HG03045 (cell line): Measurements from ENCODE around the gene PFN1.

ENCODE experiments used
- ATAC-seq: cut with Tn5 transposase; IDR thresholded peaks from one replicate; pipeline ENCODE4 v1.9.1; 2021; ENCODE audit warnings: mild to moderate bottlenecking, moderate library complexity; ENCODE audit not compliant: unreplicated experiment

The PFN1 gene

GRCh38 chr17:4948166-4948930, at the start of gene PFN1:
TSS of gene PFN1 (minus strand) at chr17:4948530. CDS start at chr17:4948394, 136 bp downstream.
- ATAC-seq, result peak; percentile 20

DNA sequence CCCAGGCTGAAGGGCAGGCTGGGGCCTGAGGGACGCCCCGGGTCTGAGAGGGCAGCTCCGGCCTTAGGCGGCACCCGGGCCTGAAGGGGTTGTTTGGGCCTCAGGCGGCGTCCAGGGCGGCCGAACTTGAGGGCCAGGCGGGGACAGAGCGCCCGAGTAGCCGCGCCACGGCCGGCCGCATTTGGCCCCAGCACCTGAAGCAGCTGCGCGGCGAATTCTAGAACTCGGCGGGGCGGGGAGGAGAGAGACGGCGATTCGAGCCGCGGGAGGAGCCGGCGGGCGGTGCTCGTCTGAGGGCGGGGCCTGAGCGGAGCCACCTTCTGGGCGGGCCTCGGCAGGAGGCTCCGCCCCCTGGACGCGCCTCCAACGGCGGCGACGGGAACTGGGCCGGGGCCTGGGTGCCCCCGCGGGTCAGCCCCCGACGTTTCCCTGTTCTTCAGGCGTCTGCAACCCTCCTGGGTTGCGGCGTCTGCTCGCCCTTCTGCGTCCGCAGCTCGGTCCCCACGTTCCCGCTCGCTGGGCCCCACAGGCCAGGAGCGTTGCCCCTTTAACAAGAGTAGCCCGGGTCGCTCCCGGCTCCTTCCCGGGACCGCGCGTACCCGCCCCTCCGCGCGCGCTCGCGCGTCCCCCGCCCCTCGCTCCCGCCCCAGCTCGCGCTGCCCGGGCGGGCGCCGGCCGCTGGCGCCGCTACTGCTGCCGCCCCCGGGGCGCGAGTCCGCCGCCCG, 49.1 kb upstream of the PFN1 start, which contains the start of the genes INCA1 and KIF1C:
Gene INCA1 (minus strand): TSS at position 221 of the 725 bp plus-strand sequence. CDS start 3,085 bp downstream, outside the sequence.
Gene KIF1C (plus strand): TSS at position 649 of the 725 bp plus-strand sequence. CDS start 2,297 bp downstream, outside the sequence.
- peak; percentile 83 for ATAC-seq

DNA sequence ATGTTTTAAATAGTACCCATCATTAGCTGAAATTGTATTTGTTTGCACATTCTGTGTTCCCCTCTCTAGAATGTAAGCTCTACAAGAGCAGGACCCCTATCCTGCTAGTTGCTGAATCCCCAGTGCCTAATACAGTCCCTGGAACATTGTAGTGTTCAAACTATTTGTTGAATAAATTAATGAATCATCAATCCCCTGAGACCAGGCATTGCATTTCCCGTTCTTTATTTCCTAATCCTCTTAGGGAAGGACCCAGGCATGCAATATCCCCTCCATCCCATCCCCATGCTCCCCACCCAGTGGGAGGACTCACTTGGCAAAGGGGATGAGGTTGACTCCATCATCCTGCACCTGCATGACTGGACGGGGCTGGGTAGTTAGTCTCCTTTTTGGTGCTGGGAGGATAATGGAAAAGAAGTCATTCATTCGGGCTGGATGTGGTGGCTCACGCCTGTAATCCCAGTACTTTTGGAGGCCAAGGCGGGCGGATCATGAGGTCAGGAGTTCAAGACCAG, 45.8 kb upstream of the PFN1 start:
- ATAC-seq, result no peak

- ATAC-seq, result no peak
These were observed 39.6 kb upstream of the PFN1 start for GRCh38 chr17:4987767-4988567.

DNA sequence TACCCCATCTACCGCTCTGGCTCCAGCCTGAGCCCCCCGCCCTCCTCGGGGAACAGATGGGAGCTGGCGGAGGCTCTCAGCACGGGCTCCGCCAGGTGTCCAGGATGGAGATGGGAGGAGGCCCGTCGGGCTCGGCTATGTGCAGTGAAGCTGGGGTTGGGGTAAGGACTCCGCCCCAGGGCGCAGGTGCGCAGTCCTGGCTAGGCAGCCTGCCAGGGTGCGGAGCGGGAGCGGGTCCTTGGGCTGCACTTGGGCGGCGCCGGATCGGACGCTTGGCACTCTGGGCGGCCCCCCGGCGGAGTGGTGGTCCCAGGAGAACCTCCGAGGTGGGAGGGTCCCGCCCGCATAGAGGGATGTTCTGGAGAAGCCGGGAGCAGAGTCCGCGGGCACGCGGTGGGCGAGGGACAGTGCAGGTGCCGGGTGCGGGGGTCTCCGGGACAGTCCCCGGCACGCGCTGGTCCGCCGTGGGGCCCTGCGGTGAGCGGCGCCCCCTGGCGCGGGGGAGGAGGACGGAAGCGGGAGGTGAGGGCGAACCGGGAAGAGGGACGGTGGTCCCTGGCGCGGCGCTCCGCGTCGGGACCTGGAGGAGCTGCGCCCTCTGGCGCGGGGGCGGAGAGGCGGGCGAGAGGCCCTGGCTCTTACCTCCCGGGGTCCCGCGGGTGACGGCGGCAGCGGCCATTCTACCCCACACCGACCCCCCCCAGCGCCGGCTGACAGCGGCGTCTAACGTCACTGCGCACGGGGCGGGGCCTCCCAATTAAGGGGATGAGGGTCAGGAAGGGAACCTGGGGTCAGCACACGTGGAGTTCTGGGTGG, 38.8 kb upstream of the PFN1 start, which contains the start of gene CAMTA2:
Gene CAMTA2 (minus strand): TSS at position 725 of the 816 bp plus-strand sequence. CDS start 1,453 bp downstream, outside the sequence.
- peak; percentile 71 for ATAC-seq

DNA sequence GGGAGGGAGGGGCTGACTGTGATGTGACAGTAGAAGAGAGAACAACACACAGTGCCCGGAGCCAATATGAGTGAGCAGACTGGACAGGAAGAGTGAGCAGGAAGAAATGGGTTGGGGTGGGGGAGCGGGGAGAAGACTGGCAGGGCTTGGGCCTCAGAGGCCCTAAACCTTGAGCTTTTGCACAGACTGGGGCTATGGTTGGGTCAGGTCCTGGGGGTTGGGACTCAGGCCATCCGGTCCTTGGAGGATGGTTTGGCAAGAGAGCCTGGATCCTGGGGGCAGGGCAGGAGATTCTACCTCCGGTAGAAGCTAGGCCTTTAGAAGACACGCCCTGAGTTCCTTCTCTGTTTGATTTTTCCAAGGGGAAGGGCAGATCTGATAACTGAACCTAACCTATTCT, 38.1 kb upstream of the PFN1 start:
- no peak for ATAC-seq

- ATAC-seq, result no peak
These were observed 34.0 kb upstream of the PFN1 start for GRCh38 chr17:4982305-4982704.

- no peak for ATAC-seq
These were observed 32.4 kb upstream of the PFN1 start for GRCh38 chr17:4980644-4981216.

GRCh38 chr17:4978726-4979125, 30.4 kb upstream of the PFN1 start:
- ATAC-seq, result no peak

- no peak for ATAC-seq
These were observed 25.9 kb upstream of the PFN1 start for GRCh38 chr17:4974115-4974670.

DNA sequence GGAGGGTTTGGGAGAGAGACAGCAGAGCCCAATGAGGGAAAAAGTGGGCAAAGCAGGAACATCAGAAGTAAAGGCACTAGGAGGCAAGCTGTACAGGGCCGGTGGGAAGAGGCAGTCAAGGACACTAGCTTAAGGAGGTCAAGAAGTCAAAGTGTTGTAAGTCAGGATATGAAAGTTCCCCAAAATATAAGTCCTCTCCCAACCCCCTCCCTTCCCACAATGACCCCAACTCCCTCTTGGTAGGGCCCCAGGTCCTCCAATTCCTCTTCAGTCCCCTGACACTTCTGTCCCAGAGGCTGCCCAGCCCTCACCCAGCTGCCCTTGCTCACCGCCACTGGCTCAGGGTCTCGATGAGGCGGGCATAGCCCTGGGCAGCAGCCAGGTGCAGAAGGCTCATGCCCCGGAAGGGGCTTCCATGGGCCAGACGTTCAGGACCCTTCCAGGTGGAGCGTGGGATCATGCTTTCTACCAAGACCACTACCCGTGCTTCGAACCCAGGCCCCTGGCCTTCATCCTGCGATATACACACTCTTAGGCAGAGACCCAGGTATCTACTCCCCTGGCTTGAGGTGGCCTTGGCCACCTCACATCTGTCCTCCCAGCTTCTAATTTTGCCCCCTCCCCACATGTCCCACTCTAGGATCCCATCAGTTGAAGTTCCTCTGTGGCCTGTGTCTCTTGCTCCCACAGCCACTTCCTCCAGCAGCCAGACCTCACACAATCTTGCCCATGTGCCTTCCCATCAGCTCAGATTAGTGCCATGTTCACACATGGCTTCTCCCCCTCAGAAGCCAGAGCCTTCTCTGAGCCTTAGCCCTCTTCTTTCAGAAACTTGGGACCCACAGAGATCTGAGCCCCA, 25.2 kb upstream of the PFN1 start:
- no peak for ATAC-seq

GRCh38 chr17:4972752-4973151, 24.4 kb upstream of the PFN1 start:
- no peak for ATAC-seq

GRCh38 chr17:4972322-4972721, 24.0 kb upstream of the PFN1 start:
- no peak for ATAC-seq

- no peak for ATAC-seq
These were observed 23.5 kb upstream of the PFN1 start for GRCh38 chr17:4971826-4972225.

DNA sequence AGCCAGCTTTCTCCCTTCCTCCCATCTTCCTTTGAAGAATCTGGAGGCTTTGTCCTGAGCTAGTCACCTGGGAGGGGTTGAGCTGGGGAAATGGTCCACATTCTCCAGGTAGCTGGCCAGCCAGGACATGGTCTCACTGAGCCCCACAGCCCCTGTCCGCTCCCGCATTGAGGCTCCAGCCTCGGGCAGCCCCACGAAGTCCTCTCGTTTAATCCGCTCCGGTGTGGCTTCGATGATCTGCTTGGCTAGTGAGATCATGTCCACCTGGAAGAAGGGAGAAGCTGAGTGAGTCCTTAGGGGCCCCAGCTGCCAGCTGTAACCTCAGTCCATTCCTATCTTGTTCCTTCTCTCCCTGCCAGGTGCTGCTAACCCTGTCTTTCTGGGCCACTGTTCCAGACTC, 21.9 kb upstream of the PFN1 start:
- no peak for ATAC-seq

DNA sequence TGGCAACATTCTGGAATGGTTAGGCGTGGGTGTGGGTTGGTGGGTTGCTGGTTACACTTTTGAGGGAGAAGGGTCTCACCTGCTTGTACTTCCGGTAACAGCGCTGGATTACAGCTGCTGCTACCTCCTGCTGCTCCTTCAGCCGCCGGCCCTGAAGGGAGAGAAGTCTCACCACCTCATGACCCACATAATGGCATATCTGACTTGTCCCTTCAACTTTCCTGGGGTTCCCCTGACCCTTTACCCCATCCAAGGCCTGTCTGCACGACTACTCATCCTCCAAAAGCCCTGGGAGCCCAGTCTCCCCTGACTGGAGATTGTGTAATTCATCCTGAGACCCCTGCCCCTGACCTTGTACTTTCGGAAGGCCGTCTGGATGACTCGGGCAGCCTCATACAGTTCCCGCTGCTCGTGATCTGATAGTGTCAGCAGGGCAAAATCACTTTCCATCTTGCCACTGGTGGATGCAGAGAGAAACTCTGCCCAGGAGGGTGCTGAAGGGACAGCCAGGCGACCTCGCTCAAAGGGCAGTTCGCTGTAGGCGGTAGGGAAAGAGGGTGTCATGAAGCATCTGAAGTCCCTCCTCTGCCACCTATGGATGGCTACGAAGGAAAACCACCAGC, 21.3 kb upstream of the PFN1 start:
- no peak for ATAC-seq

DNA sequence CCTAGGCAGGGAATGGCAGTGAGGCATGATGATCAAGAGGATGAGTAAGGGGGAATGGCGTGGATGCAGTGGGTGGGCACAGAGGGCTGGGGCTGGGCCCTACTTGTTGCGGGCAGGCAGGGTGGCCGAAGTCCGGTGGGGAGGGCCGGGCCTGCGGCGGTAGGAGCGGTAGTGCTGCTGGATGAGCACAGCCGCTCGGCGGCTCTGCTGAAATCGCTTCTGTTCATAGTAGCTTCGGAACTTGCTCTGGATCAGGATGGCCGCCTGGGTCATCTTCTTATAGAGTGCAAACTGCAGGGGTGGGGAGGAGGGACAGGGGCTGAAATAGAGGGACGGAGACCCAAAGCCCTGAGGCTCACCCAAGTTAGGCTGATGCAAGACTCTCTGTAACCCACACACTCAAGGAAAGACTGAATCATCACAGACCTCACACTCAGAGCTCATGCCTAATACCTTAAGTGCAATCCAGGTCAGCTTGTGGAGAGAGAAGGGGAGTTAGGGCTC, 20.8 kb upstream of the PFN1 start:
- no peak for ATAC-seq
